Measurements from ENCODE around the gene ID3. TPM values are rescaled to one million over a fixed set of nuclear protein-coding genes. Genes with fewer than 3 reads are reported as not detected.
A peak's percentile ranks its signal among the peaks of the same experiment; 100 is the strongest.

ID3 gene
- total and polyA plus RNA-seq, 12 donors, result 28.8 to 213 (median 109) TPM

DNA sequence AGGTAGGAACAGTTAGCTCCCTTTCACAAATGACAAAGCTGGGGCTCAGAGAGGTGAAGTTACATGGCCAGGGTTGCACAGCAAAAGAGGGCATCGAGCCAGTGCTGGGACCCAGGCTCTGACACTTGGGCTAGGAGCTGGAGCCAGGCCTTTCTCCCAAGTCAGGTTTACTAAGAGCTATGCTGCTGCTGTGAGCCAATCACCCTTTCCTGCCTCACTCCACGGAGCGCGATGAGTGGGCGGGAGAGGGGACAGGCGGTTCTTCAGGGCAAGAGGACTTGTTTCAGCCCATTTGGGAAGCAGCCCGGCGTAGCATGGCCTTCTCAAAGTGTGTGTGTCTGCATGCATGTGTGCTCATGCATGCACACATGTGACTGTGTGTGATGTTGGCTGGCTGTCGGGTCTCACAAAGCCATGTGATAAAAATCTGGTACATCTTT, 10.6 kb downstream of the ID3 start:
- intact Hi-C loops (cut with DNase I), result no loop called here
- Histone ChIP-seq H3K27me3 (no peaks in the 10 kb centered on the region), H3K4me3 (no peak overlapping the region), H3K27ac (peak overlapping the region in 1 of 5 donors; percentile 46), H3K4me1 (replicated peaks in 1 of 2) (peaks cover 0 to 13% of the 10 kb centered on the region in 2 donors), H3K36me3 (replicated peaks in 1 of 2) (no peaks in the 10 kb centered on the region), H3K9me3 (replicated peaks in 1 of 3) (no peaks in the 10 kb centered on the region)
- peak in 4 of 7 donors; percentile 43 to 70 (median 48) for DNase-seq
- TF ChIP-seq POLR2A (IDR thresholded peaks at IDR 0.05), result no peak
- TF ChIP-seq, protein P1, sequence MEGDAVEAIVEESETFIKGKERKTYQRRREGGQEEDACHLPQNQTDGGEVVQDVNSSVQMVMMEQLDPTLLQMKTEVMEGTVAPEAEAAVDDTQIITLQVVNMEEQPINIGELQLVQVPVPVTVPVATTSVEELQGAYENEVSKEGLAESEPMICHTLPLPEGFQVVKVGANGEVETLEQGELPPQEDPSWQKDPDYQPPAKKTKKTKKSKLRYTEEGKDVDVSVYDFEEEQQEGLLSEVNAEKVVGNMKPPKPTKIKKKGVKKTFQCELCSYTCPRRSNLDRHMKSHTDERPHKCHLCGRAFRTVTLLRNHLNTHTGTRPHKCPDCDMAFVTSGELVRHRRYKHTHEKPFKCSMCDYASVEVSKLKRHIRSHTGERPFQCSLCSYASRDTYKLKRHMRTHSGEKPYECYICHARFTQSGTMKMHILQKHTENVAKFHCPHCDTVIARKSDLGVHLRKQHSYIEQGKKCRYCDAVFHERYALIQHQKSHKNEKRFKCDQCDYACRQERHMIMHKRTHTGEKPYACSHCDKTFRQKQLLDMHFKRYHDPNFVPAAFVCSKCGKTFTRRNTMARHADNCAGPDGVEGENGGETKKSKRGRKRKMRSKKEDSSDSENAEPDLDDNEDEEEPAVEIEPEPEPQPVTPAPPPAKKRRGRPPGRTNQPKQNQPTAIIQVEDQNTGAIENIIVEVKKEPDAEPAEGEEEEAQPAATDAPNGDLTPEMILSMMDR (IDR thresholded peaks at IDR 0.05), result no peak
- WGBS, 4 donors, result 59 to 75% (median 67%) methylated on average over 9 of the region's 9 CpGs

DNA sequence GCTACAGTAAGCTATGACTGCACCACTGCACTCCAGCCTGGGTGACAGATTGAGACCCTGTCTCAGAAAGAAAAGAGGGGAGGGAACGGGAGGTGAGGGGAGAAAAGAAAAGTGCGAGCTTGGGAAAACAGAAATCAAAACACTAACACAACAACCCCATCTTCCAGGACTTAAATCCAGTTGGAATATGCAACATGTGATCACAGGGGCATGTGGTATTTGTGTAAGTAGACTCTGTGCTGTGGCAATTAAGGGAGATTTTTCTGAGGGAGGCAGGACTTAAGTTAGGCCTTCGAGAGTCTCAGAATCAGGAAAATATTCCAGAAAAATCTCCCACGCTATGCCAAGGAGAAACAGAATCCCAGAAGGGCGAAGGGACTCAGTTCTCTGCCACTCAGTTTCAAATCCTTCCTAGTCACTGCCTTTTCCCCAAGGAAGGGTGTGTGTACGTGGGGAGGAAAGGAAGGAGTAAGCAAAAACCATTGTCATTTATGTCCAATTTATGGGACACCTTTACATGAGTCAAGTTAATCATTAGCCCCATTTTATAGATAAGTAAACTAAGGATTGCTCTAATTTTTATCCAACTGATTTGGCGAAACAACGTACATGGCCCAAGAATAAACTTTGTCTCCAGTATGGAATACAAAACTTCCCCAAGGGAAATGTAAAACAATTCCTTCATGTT, 12.3 kb downstream of the ID3 start:
- no peak overlapping the region for H3K27ac ChIP-seq
- WGBS, 4 donors, result 88 to 92% (median 91%) methylated on average over 8 of the region's 8 CpGs
- no peaks in the 10 kb centered on the region for H3K27me3 ChIP-seq
- TF ChIP-seq, protein P1 (IDR thresholded peaks at IDR 0.05), result no peak
- no peak for TF ChIP-seq POLR2A (IDR thresholded peaks at IDR 0.05)
- H3K36me3 ChIP-seq (replicated peaks in 1 of 2), result no peaks in the 10 kb centered on the region
- H3K4me1 ChIP-seq (replicated peaks in 1 of 2), result peaks cover 0 to 13% of the 10 kb centered on the region in 2 donors
- no peaks in the 10 kb centered on the region for H3K9me3 ChIP-seq (replicated peaks in 1 of 3)
- H3K4me3 ChIP-seq, result no peak overlapping the region
- intact Hi-C loops (cut with DNase I), result no loop called here
- DNase-seq, result no peak

DNA sequence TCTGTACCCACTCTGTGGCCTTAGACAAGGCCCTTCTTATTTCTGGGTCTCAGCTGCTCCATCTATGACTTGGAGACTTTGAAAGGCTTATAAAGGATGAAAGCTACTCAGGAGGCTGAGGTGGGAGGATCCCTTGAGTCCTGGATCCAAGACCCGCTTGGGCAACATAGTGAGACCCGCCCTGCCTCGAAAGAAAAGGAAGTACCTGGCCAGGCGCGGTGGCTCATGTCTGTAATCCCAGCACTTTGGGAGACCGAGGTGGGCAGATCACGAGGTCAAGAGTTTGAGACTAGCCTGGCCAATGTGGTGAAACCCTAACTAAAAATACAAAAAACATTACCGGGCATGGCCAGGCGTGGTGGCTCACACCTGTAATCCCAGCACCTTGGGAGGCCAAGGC, 13.4 kb downstream of the ID3 start:
- H3K27me3 ChIP-seq, result no peaks in the 10 kb centered on the region
- H3K4me1 ChIP-seq (replicated peaks in 1 of 2), result peaks cover 0 to 13% of the 10 kb centered on the region in 2 donors
- no peak for DNase-seq
- H3K27ac ChIP-seq, result no peak overlapping the region
- no peak overlapping the region for H3K4me3 ChIP-seq
- H3K36me3 ChIP-seq (replicated peaks in 1 of 2), result no peaks in the 10 kb centered on the region
- intact Hi-C loops (cut with DNase I), result no loop called here
- TF ChIP-seq POLR2A (IDR thresholded peaks at IDR 0.05), result no peak
- TF ChIP-seq, protein P1 (IDR thresholded peaks at IDR 0.05), result no peak
- no peaks in the 10 kb centered on the region for H3K9me3 ChIP-seq (replicated peaks in 1 of 3)
- 89 to 94% (median 92%) methylated on average over 9 of the region's 9 CpGs for WGBS, 4 donors

DNA sequence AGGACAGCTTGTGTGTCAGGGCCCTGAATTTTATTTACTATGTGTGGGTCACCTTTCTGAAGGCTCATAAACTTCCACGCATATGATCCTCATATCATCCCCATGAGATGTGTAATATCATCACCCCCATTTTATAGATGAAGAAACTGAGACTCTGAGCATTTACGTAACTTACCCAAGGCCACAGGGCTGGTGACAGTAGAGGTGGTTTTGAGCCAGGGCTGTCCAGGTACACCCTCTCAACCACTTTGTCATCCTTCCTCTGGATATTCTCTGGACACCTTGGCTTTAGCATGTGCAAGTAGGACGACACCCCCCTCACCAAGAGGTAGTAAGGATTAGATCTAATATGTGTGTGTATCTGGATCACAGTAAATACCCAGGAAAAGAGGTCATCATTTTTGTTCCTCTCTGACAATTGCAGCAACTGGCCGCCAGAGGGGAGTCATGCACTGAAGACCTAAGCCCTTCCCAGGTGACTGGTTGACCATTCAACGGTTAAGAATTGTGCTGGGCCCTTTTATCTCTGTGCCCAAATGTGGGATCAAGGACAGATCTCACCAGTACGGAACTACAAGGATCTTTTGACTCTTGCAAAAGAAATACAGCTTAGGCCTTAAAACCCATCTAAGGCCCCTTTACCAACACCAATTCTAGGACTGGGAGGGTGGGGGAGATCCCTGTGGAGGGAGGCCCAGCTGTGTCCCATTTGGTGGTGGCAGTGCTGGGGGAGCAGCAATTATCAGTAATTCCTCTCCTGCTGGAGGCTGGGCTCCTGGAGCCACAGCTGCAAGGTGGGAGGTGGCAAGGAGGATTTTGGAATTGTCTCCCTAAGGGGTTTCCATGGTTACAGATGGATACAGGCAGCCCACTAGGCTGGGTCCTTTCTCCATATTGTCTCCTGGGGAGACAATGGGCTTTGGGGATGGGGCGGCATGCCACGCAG, 14.6 kb downstream of the ID3 start:
- no peak overlapping the region for H3K4me3 ChIP-seq
- H3K27me3 ChIP-seq, result no peaks in the 10 kb centered on the region
- DNase-seq, result peak; percentile 79 to 94 (median 88)
- 13 to 45% (median 32%) methylated on average over 5 to 8 of the region's 8 CpGs for WGBS, 4 donors
- H3K27ac ChIP-seq, result peak overlapping the region in 1 of 5 donors; percentile 63
- H3K9me3 ChIP-seq (replicated peaks in 1 of 3), result no peaks in the 10 kb centered on the region
- no peaks in the 10 kb centered on the region for H3K36me3 ChIP-seq (replicated peaks in 1 of 2)
- TF ChIP-seq POLR2A (IDR thresholded peaks at IDR 0.05), result no peak
- TF ChIP-seq, protein P1 (IDR thresholded peaks at IDR 0.05), result peak; percentile 74 to 99 (median 98)
- peaks cover 3 to 17% of the 10 kb centered on the region in 2 donors for H3K4me1 ChIP-seq (replicated peaks in 1 of 2)
- intact Hi-C loops (cut with DNase I), result loop anchor here (1.0 to 5.0 kb wide), 2 partner anchors 93 kb away; no protein-coding TSS in a partner anchor
